WTC11 (cell line): ENCODE results near the gene DRGX. TPM values are rescaled to one million over a fixed set of nuclear protein-coding genes. Genes with fewer than 3 reads are reported as not detected.

Experiments
- ATAC-seq: fragments of 200-7000 bp; cut with Tn5 transposase; 2 replicates; pipeline ENCODE4 v1.10.0; 2021; ENCODE audit warnings: mild to moderate bottlenecking, moderate library complexity
- CTCF ChIA-PET: fragments of 300-600 bp; sonication (Branson Sonifier 250); formaldehyde crosslinking; loops from one replicate; lab custom pipeline; 2021; ENCODE audit warnings: antibody characterized with exemption; lab: Charles Lee
- POLR2A ChIA-PET: fragments of 350-600 bp; sonication (Branson Sonifier 250); formaldehyde crosslinking; loops from one replicate; lab custom pipeline; 2021; ENCODE audit warnings: antibody characterized with exemption; lab: Charles Lee
- DNase-seq: peaks from one replicate; pipeline ENCODE4 v3.0.0; 2021; ENCODE audit warnings: low spot score
- H3K27ac Mint-ChIP-seq: 2 replicates; pipeline ENCODE4 v1.8.0; 2021; ENCODE audit warnings: mixed read lengths
- H3K27me3 Mint-ChIP-seq: 2 replicates; pipeline ENCODE4 v1.8.0; 2021; ENCODE audit warnings: low read depth, mild to moderate bottlenecking, moderate library complexity, mixed read lengths
- H3K36me3 Mint-ChIP-seq: 2 replicates; pipeline ENCODE4 v1.8.0; 2021; ENCODE audit warnings: mixed read lengths
- H3K4me1 Mint-ChIP-seq: 2 replicates; pipeline ENCODE4 v1.8.0; 2022; ENCODE audit warnings: mixed read lengths
- H3K4me3 Mint-ChIP-seq: 2 replicates; pipeline ENCODE4 v1.8.0; 2021; ENCODE audit warnings: mild to moderate bottlenecking, moderate library complexity, mixed read lengths
- H3K9me3 Mint-ChIP-seq: 2 replicates; pipeline ENCODE4 v1.8.0; 2021; ENCODE audit warnings: mixed read lengths
- CBFB ChIP-seq: sonication (generic); formaldehyde crosslinking; IDR thresholded peaks from 2 replicates; pipeline ENCODE4 v1.8.1; 2022; ENCODE audit warnings: mild to moderate bottlenecking, low read depth, missing genetic modification reagents
- JUN ChIP-seq: sonication (generic); formaldehyde crosslinking; IDR thresholded peaks from 2 replicates; pipeline ENCODE4 v1.8.0; 2023; ENCODE audit warnings: mild to moderate bottlenecking, missing genetic modification reagents
- NFATC4 ChIP-seq: fragments of 250-450 bp; sonication (Bioruptor Pico); IDR thresholded peaks from 2 replicates; pipeline ENCODE4 v1.9.0; 2021; ENCODE audit warnings: mild to moderate bottlenecking
- SMAD3 ChIP-seq: sonication (generic); formaldehyde crosslinking; IDR thresholded peaks from 2 replicates; pipeline ENCODE4 v1.8.0; 2022; ENCODE audit warnings: missing genetic modification reagents, mild to moderate bottlenecking, borderline replicate concordance
- SMAD4 ChIP-seq: sonication (generic); formaldehyde crosslinking; IDR thresholded peaks from 2 replicates; pipeline ENCODE4 v1.8.0; 2022; ENCODE audit warnings: mild to moderate bottlenecking, missing genetic modification reagents
- ZNF317 ChIP-seq: sonication (generic); formaldehyde crosslinking; IDR thresholded peaks from 2 replicates; pipeline ENCODE4 v1.8.1; 2023; ENCODE audit warnings: low read depth, mild to moderate bottlenecking, moderate library complexity, missing genetic modification reagents, borderline replicate concordance
- total RNA-seq: library from RNA; stranded (reverse); gene quantifications from 3 replicates; pipeline ENCODE4 v1.2.3, GENCODE V29; 2021
- TF ChIP-seq, protein P1 (sequence below): sonication (generic); formaldehyde crosslinking; IDR thresholded peaks from 2 replicates; pipeline ENCODE4 v1.8.0; 2022; ENCODE audit warnings: mild to moderate bottlenecking, missing genetic modification reagents
- TF ChIP-seq, protein P2 (sequence below): sonication (generic); formaldehyde crosslinking; IDR thresholded peaks from 2 replicates; pipeline ENCODE4 v1.8.0; 2023; ENCODE audit warnings: missing genetic modification reagents, mild to moderate bottlenecking, borderline replicate concordance
- TF ChIP-seq, protein P3 (sequence below): fragments of 250-450 bp; sonication (Bioruptor Pico); IDR thresholded peaks from 2 replicates; pipeline ENCODE4 v1.9.0; 2021; ENCODE audit warnings: mild to moderate bottlenecking
- TF ChIP-seq, protein P4 (sequence below): sonication (generic); formaldehyde crosslinking; IDR thresholded peaks from 2 replicates; pipeline ENCODE4 v1.8.1; 2023; ENCODE audit warnings: mild to moderate bottlenecking, moderate library complexity, missing genetic modification reagents

DRGX gene
- total RNA-seq, 1 experiment from 2014 or later = not detected

DNA sequence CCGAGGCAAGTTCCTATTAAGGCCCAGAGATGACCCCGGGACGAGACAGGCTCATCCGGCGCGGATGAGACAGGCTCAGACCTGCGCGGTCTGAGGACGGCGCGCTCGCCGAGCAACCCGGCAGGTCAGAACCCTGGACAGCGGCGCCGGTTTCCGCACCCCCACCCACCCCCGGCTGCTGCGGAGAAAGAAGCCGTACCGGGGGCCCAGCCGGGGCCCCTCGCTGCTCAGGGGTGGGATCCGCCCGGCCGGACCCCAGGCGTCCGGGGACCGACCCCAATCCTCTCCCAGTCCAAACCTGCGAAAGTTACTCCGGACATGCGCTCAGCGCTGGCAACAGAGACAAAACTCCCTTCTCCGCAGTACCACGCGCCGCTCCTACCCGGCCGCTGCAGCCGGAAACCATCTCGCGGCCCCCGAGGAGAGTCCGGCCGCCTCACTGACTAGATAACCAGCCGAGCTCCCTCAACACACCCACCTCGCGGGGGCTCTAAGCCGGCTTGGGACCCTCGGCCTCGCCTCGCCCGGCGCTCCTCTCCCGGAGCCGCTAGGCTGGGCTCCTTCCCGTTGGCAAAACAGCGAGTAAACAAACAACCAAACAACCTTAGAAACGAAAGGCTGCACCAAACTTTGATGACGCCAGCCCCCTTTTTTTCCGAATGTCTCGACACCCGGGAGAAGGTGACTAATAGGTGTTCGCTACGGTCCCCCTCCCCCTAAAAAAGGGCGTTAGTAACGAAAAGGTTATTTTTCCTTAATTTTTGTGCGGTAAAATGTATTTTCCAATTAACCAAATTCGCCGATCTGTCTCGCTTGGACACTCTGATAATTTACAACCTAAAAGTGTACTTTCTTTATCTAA, 2.3 kb upstream of the DRGX start (continued):
- TF ChIP-seq, protein P1, sequence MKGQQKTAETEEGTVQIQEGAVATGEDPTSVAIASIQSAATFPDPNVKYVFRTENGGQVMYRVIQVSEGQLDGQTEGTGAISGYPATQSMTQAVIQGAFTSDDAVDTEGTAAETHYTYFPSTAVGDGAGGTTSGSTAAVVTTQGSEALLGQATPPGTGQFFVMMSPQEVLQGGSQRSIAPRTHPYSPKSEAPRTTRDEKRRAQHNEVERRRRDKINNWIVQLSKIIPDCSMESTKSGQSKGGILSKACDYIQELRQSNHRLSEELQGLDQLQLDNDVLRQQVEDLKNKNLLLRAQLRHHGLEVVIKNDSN = peak; percentile 57; the same call in 1 of the 2 replicates
- TF ChIP-seq JUN (CRISPR knock-in tag) = peak; percentile 40; the same call in 1 of the 2 replicates
- no peak for TF ChIP-seq CBFB (CRISPR knock-in tag)
- TF ChIP-seq, protein P2, sequence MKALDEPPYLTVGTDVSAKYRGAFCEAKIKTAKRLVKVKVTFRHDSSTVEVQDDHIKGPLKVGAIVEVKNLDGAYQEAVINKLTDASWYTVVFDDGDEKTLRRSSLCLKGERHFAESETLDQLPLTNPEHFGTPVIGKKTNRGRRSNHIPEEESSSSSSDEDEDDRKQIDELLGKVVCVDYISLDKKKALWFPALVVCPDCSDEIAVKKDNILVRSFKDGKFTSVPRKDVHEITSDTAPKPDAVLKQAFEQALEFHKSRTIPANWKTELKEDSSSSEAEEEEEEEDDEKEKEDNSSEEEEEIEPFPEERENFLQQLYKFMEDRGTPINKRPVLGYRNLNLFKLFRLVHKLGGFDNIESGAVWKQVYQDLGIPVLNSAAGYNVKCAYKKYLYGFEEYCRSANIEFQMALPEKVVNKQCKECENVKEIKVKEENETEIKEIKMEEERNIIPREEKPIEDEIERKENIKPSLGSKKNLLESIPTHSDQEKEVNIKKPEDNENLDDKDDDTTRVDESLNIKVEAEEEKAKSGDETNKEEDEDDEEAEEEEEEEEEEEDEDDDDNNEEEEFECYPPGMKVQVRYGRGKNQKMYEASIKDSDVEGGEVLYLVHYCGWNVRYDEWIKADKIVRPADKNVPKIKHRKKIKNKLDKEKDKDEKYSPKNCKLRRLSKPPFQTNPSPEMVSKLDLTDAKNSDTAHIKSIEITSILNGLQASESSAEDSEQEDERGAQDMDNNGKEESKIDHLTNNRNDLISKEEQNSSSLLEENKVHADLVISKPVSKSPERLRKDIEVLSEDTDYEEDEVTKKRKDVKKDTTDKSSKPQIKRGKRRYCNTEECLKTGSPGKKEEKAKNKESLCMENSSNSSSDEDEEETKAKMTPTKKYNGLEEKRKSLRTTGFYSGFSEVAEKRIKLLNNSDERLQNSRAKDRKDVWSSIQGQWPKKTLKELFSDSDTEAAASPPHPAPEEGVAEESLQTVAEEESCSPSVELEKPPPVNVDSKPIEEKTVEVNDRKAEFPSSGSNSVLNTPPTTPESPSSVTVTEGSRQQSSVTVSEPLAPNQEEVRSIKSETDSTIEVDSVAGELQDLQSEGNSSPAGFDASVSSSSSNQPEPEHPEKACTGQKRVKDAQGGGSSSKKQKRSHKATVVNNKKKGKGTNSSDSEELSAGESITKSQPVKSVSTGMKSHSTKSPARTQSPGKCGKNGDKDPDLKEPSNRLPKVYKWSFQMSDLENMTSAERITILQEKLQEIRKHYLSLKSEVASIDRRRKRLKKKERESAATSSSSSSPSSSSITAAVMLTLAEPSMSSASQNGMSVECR (CRISPR knock-in tag) = peak; percentile 95
- TF ChIP-seq, protein P3, sequence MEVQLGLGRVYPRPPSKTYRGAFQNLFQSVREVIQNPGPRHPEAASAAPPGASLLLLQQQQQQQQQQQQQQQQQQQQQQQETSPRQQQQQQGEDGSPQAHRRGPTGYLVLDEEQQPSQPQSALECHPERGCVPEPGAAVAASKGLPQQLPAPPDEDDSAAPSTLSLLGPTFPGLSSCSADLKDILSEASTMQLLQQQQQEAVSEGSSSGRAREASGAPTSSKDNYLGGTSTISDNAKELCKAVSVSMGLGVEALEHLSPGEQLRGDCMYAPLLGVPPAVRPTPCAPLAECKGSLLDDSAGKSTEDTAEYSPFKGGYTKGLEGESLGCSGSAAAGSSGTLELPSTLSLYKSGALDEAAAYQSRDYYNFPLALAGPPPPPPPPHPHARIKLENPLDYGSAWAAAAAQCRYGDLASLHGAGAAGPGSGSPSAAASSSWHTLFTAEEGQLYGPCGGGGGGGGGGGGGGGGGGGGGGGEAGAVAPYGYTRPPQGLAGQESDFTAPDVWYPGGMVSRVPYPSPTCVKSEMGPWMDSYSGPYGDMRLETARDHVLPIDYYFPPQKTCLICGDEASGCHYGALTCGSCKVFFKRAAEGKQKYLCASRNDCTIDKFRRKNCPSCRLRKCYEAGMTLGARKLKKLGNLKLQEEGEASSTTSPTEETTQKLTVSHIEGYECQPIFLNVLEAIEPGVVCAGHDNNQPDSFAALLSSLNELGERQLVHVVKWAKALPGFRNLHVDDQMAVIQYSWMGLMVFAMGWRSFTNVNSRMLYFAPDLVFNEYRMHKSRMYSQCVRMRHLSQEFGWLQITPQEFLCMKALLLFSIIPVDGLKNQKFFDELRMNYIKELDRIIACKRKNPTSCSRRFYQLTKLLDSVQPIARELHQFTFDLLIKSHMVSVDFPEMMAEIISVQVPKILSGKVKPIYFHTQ = no peak
- TF ChIP-seq, all 79 proteins: peak for 15

DNA sequence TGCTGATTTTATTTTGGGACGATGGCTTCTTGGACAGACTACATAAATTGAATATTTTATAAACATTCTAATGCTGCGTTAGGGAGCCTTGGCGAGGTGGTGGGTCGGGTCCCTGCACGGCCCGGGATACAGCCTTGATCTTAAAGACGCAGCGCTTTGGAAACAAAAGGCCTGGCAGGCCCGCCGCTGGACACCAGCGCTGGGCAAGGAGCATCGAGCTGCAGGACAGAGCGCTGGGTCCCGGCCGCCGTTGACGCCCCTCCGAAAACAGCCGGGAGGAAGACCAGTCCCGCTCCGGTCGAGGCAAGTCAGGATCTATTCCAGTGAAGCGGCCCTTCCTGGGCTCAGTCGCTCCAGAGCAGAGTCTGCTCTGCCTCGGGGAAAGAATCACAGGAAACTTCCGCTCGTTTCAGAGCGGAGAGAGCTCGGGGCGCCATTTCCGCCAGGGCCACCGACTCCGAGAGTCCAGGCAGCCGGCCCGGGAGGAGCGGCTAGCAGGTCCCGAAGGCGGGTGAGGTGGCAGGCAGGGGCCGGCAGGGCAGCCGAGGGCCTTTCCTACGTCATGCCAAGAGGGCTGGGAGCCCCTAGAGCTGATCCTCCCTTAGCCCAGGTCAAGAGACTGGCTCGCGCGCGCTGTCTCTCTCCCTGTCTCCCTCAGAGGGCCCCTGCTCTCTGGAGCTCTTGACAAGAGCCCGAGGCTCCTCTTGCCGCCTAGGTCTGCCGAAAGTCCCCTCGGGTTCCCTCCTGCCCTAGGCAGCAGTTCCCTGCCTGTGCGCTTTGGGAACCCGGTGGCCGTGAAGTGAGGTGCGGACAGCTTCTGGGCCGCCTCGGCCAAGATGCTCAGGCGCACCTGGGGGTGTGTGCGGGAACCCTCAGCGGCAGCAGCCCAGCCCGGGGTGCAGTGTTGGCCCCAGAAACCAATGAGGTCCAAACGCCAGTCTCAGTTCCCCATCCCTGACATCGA, 1.4 kb upstream of the DRGX start:
- ATAC-seq = peak; percentile 29
- no peak for TF ChIP-seq NFATC4
- no peak for TF ChIP-seq SMAD4 (CRISPR knock-in tag)
- TF ChIP-seq, protein P4, sequence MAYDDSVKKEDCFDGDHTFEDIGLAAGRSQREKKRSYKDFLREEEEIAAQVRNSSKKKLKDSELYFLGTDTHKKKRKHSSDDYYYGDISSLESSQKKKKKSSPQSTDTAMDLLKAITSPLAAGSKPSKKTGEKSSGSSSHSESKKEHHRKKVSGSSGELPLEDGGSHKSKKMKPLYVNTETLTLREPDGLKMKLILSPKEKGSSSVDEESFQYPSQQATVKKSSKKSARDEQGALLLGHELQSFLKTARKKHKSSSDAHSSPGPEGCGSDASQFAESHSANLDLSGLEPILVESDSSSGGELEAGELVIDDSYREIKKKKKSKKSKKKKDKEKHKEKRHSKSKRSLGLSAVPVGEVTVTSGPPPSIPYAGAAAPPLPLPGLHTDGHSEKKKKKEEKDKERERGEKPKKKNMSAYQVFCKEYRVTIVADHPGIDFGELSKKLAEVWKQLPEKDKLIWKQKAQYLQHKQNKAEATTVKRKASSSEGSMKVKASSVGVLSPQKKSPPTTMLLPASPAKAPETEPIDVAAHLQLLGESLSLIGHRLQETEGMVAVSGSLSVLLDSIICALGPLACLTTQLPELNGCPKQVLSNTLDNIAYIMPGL = no peak
- TF ChIP-seq ZNF317 = no peak
- 0 out of 2 replicates have a peak, but pooled peaks have one; percentile 11 for TF ChIP-seq SMAD3 (CRISPR knock-in tag)
- Mint-ChIP-seq H3K36me3 (no peaks in the 10 kb centered on the region), H3K27ac (no peak overlapping the region), H3K27me3 (peaks cover 99% of the 10 kb centered on the region), H3K9me3 (no peaks in the 10 kb centered on the region), H3K4me1 (peaks cover 32% of the 10 kb centered on the region), H3K4me3 (peak overlapping the region; percentile 75)
- POLR2A ChIA-PET = interaction anchor here (0.7 kb wide), 1 partner anchor 10 kb away, joined by 4 read pairs; no protein-coding TSS in a partner anchor
- CTCF ChIA-PET = interaction anchor here (0.7 to 4.3 kb wide), 7 partner anchors 10 to 741 kb away, joined by 3 to 58 read pairs (median 4); no protein-coding TSS in a partner anchor
- peak; percentile 49 for DNase-seq
